HepG2 (cell line): ENCODE results near the gene CUL9. TPM values are rescaled to one million over a fixed set of nuclear protein-coding genes. Genes with fewer than 3 reads are reported as not detected.

Experiments
- AGO2 ChIP-seq: fragments of 200-400 bp; formaldehyde crosslinking; optimal IDR thresholded peaks from 2 replicates; pipeline ENCODE3; 2017; ENCODE audit warnings: mild to moderate bottlenecking, low read depth, low read length, moderate library complexity
- ASH2L ChIP-seq: fragments of 300-600, 200-600 bp; sonication (generic); IDR thresholded peaks from 2 replicates; pipeline ENCODE4 v1.7.0; 2017; ENCODE audit warnings: low read depth, mild to moderate bottlenecking, moderate library complexity, mixed read lengths, low read length; ENCODE audit not compliant: insufficient read length
- ELF3 ChIP-seq: IDR thresholded peaks from 2 replicates; pipeline ENCODE4 v1.6.1; 2016; ENCODE audit warnings: missing genetic modification reagents, missing compliant biosample characterization
- HDAC1 ChIP-seq: sonication (generic); formaldehyde crosslinking; IDR thresholded peaks from 2 replicates; pipeline ENCODE4 v1.5.1; 2020; ENCODE audit warnings: mild to moderate bottlenecking, missing genetic modification reagents
- KAT7 ChIP-seq: IDR thresholded peaks from 2 replicates; pipeline ENCODE4 v1.6.1; 2018; ENCODE audit warnings: borderline replicate concordance, missing compliant biosample characterization
- KDM2A ChIP-seq: sonication (generic); formaldehyde crosslinking; IDR thresholded peaks from 2 replicates; pipeline ENCODE4 v1.4.0; 2020; ENCODE audit warnings: low read depth, missing genetic modification reagents, borderline replicate concordance
- KLF12 ChIP-seq: sonication (generic); formaldehyde crosslinking; IDR thresholded peaks from 2 replicates; pipeline ENCODE4 v1.4.0; 2020; ENCODE audit warnings: missing genetic modification reagents, borderline replicate concordance
- MEF2D ChIP-seq: sonication (generic); formaldehyde crosslinking; IDR thresholded peaks from 2 replicates; pipeline ENCODE4 v1.5.1; 2020; ENCODE audit warnings: mild to moderate bottlenecking, missing genetic modification reagents
- PHF8 ChIP-seq: sonication (generic); formaldehyde crosslinking; IDR thresholded peaks from 2 replicates; pipeline ENCODE4 v1.5.0; 2020; ENCODE audit warnings: missing genetic modification reagents
- RBFOX2 ChIP-seq: fragments of 200-400 bp; formaldehyde crosslinking; IDR thresholded peaks from 2 replicates; pipeline ENCODE4 v1.6.1; 2017; ENCODE audit warnings: low read depth, mild to moderate bottlenecking, low read length
- SAFB2 ChIP-seq: sonication (generic); formaldehyde crosslinking; IDR thresholded peaks from 2 replicates; pipeline ENCODE4 v1.5.1; 2020; ENCODE audit warnings: missing genetic modification reagents, low read depth, mild to moderate bottlenecking, borderline replicate concordance
- SRSF1 ChIP-seq: fragments of 200-400 bp; formaldehyde crosslinking; optimal IDR thresholded peaks from 2 replicates; pipeline ENCODE3; 2017; ENCODE audit warnings: mild to moderate bottlenecking, low read depth, low read length, moderate library complexity
- TAF1 ChIP-seq: sonication (generic); formaldehyde crosslinking; IDR thresholded peaks from 2 replicates; pipeline ENCODE4 v1.4.0; 2020; ENCODE audit warnings: missing genetic modification reagents
- XRCC5 ChIP-seq: fragments of 200-400 bp; formaldehyde crosslinking; optimal IDR thresholded peaks from 2 replicates; pipeline ENCODE3; 2017; ENCODE audit warnings: mild to moderate bottlenecking, low read length
- ZFAT ChIP-seq: sonication (generic); formaldehyde crosslinking; conservative IDR thresholded peaks from 2 replicates; pipeline ENCODE4 v1.8.1; 2023; ENCODE audit warnings: missing genetic modification reagents, inconsistent platforms
- ZFX ChIP-seq: sonication (generic); formaldehyde crosslinking; IDR thresholded peaks from 2 replicates; pipeline ENCODE4 v1.4.0; 2020; ENCODE audit warnings: mild to moderate bottlenecking, low read depth, missing genetic modification reagents, moderate library complexity
- ZNF138 ChIP-seq: sonication (generic); formaldehyde crosslinking; IDR thresholded peaks from 2 replicates; pipeline ENCODE4 v1.5.0; 2020; ENCODE audit warnings: mild to moderate bottlenecking, low read depth, missing genetic modification reagents
- ZNF619 ChIP-seq: sonication (generic); formaldehyde crosslinking; IDR thresholded peaks from 2 replicates; pipeline ENCODE4 v1.4.0; 2020; ENCODE audit warnings: mild to moderate bottlenecking, missing genetic modification reagents
- ZNF720 ChIP-seq: sonication (generic); formaldehyde crosslinking; IDR thresholded peaks from 2 replicates; pipeline ENCODE4 v1.4.0; 2020; ENCODE audit warnings: missing genetic modification reagents
- ZNF777 ChIP-seq: sonication (generic); formaldehyde crosslinking; IDR thresholded peaks from 2 replicates; pipeline ENCODE4 v1.4.0; 2020; ENCODE audit warnings: missing genetic modification reagents
- ZSCAN31 ChIP-seq: sonication (generic); formaldehyde crosslinking; IDR thresholded peaks from 2 replicates; pipeline ENCODE4 v1.5.0; 2020; ENCODE audit warnings: low read depth, mild to moderate bottlenecking, missing genetic modification reagents
- polyA plus RNA-seq, 8 experiments: library from polyadenylated mRNA; depleted of rRNA in 3 of 8; stranded (reverse) in 7 of 8; unstranded in 1 of 8; fragments of >200 nt; fragmentation: Illumina TruSeq in 4 of 8; extraction: Trizol in 4 of 8; gene quantifications; 2 replicates each; pipeline versions ENCODE4 v1.2.1 to v1.2.3, GENCODE V29; 2011 to 2016; ENCODE audit warnings: low read depth in 4 of 8, missing spikeins in 1 of 8, mixed read lengths in 1 of 8; ENCODE audit not compliant: insufficient read depth in 1 of 8
- total RNA-seq, 5 experiments: library from RNA; depleted of rRNA; stranded (reverse); fragments of >200 nt; fragmentation: Illumina TruSeq; extraction: Trizol; gene quantifications; 2 replicates each; pipeline ENCODE4 v1.2.3, GENCODE V29; 2016; ENCODE audit warnings: low read depth in 1 of 5
- TF ChIP-seq, protein P1 (sequence below): sonication (generic); formaldehyde crosslinking; IDR thresholded peaks from 2 replicates; pipeline ENCODE4 v1.8.0; 2022; ENCODE audit warnings: missing genetic modification reagents, mild to moderate bottlenecking, inconsistent platforms, borderline replicate concordance
- TF ChIP-seq, protein P2 (sequence below): sonication (generic); formaldehyde crosslinking; IDR thresholded peaks from 2 replicates; pipeline ENCODE4 v1.5.1; 2020; ENCODE audit warnings: mild to moderate bottlenecking, moderate library complexity, missing genetic modification reagents
- TF ChIP-seq, protein P3 (sequence below): sonication (generic); formaldehyde crosslinking; IDR thresholded peaks from 2 replicates; pipeline ENCODE4 v1.5.1; 2020; ENCODE audit warnings: mild to moderate bottlenecking, missing genetic modification reagents, moderate library complexity
- TF ChIP-seq, protein P4 (sequence below), 2 experiments: sonication (generic) in 1 of 2; formaldehyde crosslinking in 1 of 2; IDR thresholded peaks; 2 replicates each; pipeline versions ENCODE4 v1.4.0 to v1.6.1; 2018 to 2020; ENCODE audit warnings: missing genetic modification reagents in 2 of 2, borderline replicate concordance in 1 of 2, low read depth in 1 of 2, mild to moderate bottlenecking in 1 of 2, missing biosample characterization in 1 of 2

Gene CUL9
- total and polyA plus RNA-seq, 2 of the 13 experiments (the other 11 are each of a cell fraction or from before 2014, with no cell fraction given): 11.4 to 13.7 TPM

DNA sequence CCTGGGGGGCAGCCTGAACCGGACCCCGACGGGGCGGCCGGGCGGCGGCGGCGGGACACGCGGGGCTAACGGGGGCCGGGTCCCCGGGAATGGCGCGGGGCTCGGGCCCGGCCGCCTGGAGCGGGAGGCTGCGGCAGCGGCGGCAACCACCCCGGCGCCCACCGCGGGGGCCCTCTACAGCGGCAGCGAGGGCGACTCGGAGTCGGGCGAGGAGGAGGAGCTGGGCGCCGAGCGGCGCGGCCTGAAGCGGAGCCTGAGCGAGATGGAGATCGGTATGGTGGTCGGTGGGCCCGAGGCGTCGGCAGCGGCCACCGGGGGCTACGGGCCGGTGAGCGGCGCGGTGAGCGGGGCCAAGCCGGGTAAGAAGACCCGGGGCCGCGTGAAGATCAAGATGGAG is 10.3 kb upstream of the CUL9 start (continued):
- no peak for TF ChIP-seq SAFB2
- TF ChIP-seq KLF12 (CRISPR knock-in tag): 0 out of 2 replicates have a peak, but pooled peaks have one; percentile 16
- peak; percentile 79; the same call in 1 of the 2 replicates for TF ChIP-seq ZNF138 (CRISPR knock-in tag)
- 0 out of 2 replicates have a peak, but pooled peaks have one; percentile 4 for TF ChIP-seq ZFAT (CRISPR knock-in tag)
- no peak for TF ChIP-seq ZNF619 (CRISPR knock-in tag)
- 0 out of 2 replicates have a peak, but pooled peaks have one; percentile 17 for TF ChIP-seq TAF1 (CRISPR knock-in tag)
- TF ChIP-seq, protein P1, sequence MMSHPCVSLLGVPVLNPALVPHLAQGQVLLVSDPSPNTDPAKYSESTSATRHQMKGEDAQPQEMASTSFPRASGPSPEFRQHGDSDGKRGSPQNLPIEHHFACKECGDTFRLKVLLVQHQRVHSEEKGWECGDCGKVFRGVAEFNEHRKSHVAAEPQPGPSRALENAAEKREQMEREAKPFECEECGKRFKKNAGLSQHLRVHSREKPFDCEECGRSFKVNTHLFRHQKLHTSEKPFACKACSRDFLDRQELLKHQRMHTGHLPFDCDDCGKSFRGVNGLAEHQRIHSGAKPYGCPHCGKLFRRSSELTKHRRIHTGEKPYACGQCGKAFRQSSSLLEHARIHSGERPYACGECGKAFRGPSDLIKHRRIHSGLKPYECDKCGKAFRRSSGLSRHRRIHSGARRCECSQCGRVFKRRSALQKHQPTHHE (CRISPR knock-in tag): 0 out of 2 replicates have a peak, but pooled peaks have one; percentile 7
- TF ChIP-seq ZNF777: peak; percentile 69
- TF ChIP-seq HDAC1 (CRISPR knock-in tag): 0 out of 2 replicates have a peak, but pooled peaks have one; percentile 4
- peak; percentile 85 for TF ChIP-seq AGO2
- TF ChIP-seq ELF3 (CRISPR knock-in tag): no peak
- TF ChIP-seq, protein P2, sequence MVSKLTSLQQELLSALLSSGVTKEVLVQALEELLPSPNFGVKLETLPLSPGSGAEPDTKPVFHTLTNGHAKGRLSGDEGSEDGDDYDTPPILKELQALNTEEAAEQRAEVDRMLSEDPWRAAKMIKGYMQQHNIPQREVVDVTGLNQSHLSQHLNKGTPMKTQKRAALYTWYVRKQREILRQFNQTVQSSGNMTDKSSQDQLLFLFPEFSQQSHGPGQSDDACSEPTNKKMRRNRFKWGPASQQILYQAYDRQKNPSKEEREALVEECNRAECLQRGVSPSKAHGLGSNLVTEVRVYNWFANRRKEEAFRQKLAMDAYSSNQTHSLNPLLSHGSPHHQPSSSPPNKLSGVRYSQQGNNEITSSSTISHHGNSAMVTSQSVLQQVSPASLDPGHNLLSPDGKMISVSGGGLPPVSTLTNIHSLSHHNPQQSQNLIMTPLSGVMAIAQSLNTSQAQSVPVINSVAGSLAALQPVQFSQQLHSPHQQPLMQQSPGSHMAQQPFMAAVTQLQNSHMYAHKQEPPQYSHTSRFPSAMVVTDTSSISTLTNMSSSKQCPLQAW (CRISPR knock-in tag): no peak
- TF ChIP-seq SRSF1: peak; percentile 10
- TF ChIP-seq KDM2A: 0 out of 2 replicates have a peak, but pooled peaks have one; percentile 15
- TF ChIP-seq RBFOX2: peak; percentile 63
- TF ChIP-seq ZNF720 (CRISPR knock-in tag): no peak
- TF ChIP-seq MEF2D: no peak
- TF ChIP-seq ZSCAN31 (CRISPR knock-in tag): peak; percentile 29; the same call in 1 of the 2 replicates
- peak; percentile 43 for TF ChIP-seq ZFX
- TF ChIP-seq, protein P3, sequence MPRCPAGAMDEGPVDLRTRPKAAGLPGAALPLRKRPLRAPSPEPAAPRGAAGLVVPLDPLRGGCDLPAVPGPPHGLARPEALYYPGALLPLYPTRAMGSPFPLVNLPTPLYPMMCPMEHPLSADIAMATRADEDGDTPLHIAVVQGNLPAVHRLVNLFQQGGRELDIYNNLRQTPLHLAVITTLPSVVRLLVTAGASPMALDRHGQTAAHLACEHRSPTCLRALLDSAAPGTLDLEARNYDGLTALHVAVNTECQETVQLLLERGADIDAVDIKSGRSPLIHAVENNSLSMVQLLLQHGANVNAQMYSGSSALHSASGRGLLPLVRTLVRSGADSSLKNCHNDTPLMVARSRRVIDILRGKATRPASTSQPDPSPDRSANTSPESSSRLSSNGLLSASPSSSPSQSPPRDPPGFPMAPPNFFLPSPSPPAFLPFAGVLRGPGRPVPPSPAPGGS (CRISPR knock-in tag): no peak
- TF ChIP-seq XRCC5: no peak
- TF ChIP-seq, protein P4, sequence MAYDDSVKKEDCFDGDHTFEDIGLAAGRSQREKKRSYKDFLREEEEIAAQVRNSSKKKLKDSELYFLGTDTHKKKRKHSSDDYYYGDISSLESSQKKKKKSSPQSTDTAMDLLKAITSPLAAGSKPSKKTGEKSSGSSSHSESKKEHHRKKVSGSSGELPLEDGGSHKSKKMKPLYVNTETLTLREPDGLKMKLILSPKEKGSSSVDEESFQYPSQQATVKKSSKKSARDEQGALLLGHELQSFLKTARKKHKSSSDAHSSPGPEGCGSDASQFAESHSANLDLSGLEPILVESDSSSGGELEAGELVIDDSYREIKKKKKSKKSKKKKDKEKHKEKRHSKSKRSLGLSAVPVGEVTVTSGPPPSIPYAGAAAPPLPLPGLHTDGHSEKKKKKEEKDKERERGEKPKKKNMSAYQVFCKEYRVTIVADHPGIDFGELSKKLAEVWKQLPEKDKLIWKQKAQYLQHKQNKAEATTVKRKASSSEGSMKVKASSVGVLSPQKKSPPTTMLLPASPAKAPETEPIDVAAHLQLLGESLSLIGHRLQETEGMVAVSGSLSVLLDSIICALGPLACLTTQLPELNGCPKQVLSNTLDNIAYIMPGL (CRISPR knock-in tag; IDR thresholded peaks at IDR 0.05; ENCODE audit: borderline replicate concordance in 1 of 2, low read depth in 1 of 2): peak in 1 of 2 experiments; percentile 49; a peak in 1 of 4 replicates
- peak; percentile 76; the same call in 1 of the 2 replicates for TF ChIP-seq KAT7 (CRISPR knock-in tag)
- peak; percentile 49 for TF ChIP-seq ASH2L
- 0 out of 2 replicates have a peak, but pooled peaks have one; percentile 48 for TF ChIP-seq PHF8 (CRISPR knock-in tag)
